ENCODE data around the gene PRG2. TPM values are rescaled to one million over a fixed set of nuclear protein-coding genes. Genes with fewer than 3 reads are reported as not detected.
"Not testable (repeated sequence)": the region's sequence is repeated elsewhere in the genome, so short reads cannot be mapped to it uniquely, and the experiment has no call there.

Gene PRG2
- total RNA-seq, 1 donor from 2014 or later = not detected

- no peak for ATAC-seq
Measured at GRCh38 chr11:57344826-57345225, 45.6 kb downstream of the PRG2 start.

- no peak for ATAC-seq
Measured at GRCh38 chr11:57343825-57344224, 46.6 kb downstream of the PRG2 start.

GRCh38 chr11:57342702-57343101 is 47.7 kb downstream of the PRG2 start:
- no peak for ATAC-seq

GRCh38 chr11:57341250-57341808 is 49.1 kb downstream of the PRG2 start:
- ATAC-seq = no peak

GRCh38 chr11:57340039-57340615 is 50.3 kb downstream of the PRG2 start:
- ATAC-seq = peak; percentile 24

- no peak for ATAC-seq
Measured at GRCh38 chr11:57339328-57339727, 51.1 kb downstream of the PRG2 start.

- no peak for ATAC-seq
Measured at GRCh38 chr11:57338142-57338541, 52.3 kb downstream of the PRG2 start, which contains the start of gene P2RX3. P2RX3 (plus strand) TSS chr11:57338352; CDS start chr11:57338551, 199 bp downstream.

GRCh38 chr11:57336856-57337255 is 53.6 kb downstream of the PRG2 start:
- ATAC-seq = not testable (repeated sequence)

Other genes with a start within 250 kb of the PRG2 start
- gene LRRC55, start 208.7 kb downstream of the PRG2 start, total RNA-seq = 0.08 TPM
- gene APLNR, start 153.4 kb downstream of the PRG2 start, total RNA-seq = 1.8 TPM
- gene TNKS1BP1, start 65.7 kb downstream of the PRG2 start, total RNA-seq = 160 TPM
- 74.9 TPM for gene SSRP1, start 54.8 kb downstream of the PRG2 start, total RNA-seq
- gene P2RX3, start 52.3 kb downstream of the PRG2 start, total RNA-seq = not detected
- not detected for gene PRG3, start 9.5 kb downstream of the PRG2 start, total RNA-seq
- 28.2 TPM for gene SLC43A3, start 36.5 kb upstream of the PRG2 start, total RNA-seq
- gene RTN4RL2, start 69.9 kb upstream of the PRG2 start, total RNA-seq = 0.56 TPM
- 1.00 TPM for gene SLC43A1, start 125.1 kb upstream of the PRG2 start, total RNA-seq
- gene TIMM10, start 140.1 kb upstream of the PRG2 start, total RNA-seq = 43.6 TPM
- not detected for gene SMTNL1, start 146.9 kb upstream of the PRG2 start, total RNA-seq
- gene UBE2L6, start 177.0 kb upstream of the PRG2 start, total RNA-seq = 36.9 TPM
- 16.7 TPM for gene SERPING1, start 207.0 kb upstream of the PRG2 start, total RNA-seq

Data from esophagus mucosa (tissue), 1 donor.